Smooth muscle cell (in vitro differentiated cells): ENCODE data around the gene MORC1. TPM values are rescaled to one million over a fixed set of nuclear protein-coding genes. Genes with fewer than 3 reads are reported as not detected.

Source experiments
- DNase-seq: peaks from one replicate; lab custom pipeline; 2025; ENCODE audit not compliant: unreplicated experiment; lab: John Stamatoyannopoulos, UW
- H2AFZ ChIP-seq: fragments of 200-600 bp; sonication (generic); 2 replicates; pipeline ENCODE4 v1.6.0; 2016; ENCODE audit warnings: antibody characterized with exemption, low read depth, mild to moderate bottlenecking
- H3F3A ChIP-seq: fragments of 200-600 bp; sonication (generic); 2 replicates; pipeline ENCODE4 v1.6.0; 2017; ENCODE audit warnings: antibody characterized with exemption, low read depth
- H3K27ac ChIP-seq: fragments of 200-600 bp; sonication (generic); 2 replicates; pipeline ENCODE4 v1.5.1; 2016; ENCODE audit warnings: low read depth, mild to moderate bottlenecking
- H3K27me3 ChIP-seq: fragments of 200-600 bp; sonication (generic); 2 replicates; pipeline ENCODE4 v1.6.1; 2016; ENCODE audit warnings: low read depth, mild to moderate bottlenecking
- H3K36me3 ChIP-seq: fragments of 200-600 bp; sonication (generic); 2 replicates; pipeline ENCODE4 v1.5.1; 2016; ENCODE audit warnings: low read depth
- H3K4me1 ChIP-seq: fragments of 200-600 bp; sonication (generic); 2 replicates; pipeline ENCODE4 v1.5.1; 2016; ENCODE audit warnings: low read depth
- H3K4me2 ChIP-seq: fragments of 200-600 bp; sonication (generic); 2 replicates; pipeline ENCODE4 v1.6.0; 2016; ENCODE audit warnings: mild to moderate bottlenecking
- H3K4me3 ChIP-seq: fragments of 200-600 bp; sonication (generic); 2 replicates; pipeline ENCODE4 v1.5.1; 2016; ENCODE audit warnings: mild to moderate bottlenecking
- H3K79me2 ChIP-seq: fragments of 200-600 bp; sonication (generic); 2 replicates; pipeline ENCODE4 v1.6.0; 2016; ENCODE audit warnings: low read depth, mild to moderate bottlenecking
- H3K9ac ChIP-seq: fragments of 200-600 bp; sonication (generic); 2 replicates; pipeline ENCODE4 v1.6.0; 2016; ENCODE audit warnings: low read depth
- H3K9me3 ChIP-seq: fragments of 200-600 bp; sonication (generic); replicated peaks from 2 replicates; pipeline ENCODE4 v1.5.1; 2016; ENCODE audit warnings: low read depth
- H4K20me1 ChIP-seq: fragments of 200-600 bp; sonication (generic); 2 replicates; pipeline ENCODE4 v1.6.0; 2016; ENCODE audit warnings: low read depth
- CTCF ChIP-seq: fragments of 200-600 bp; sonication (generic); IDR thresholded peaks from 2 replicates; pipeline ENCODE4 v1.5.1; 2017; ENCODE audit warnings: borderline replicate concordance, mild to moderate bottlenecking, antibody characterized with exemption; ENCODE audit not compliant: insufficient read depth, poor library complexity, severe bottlenecking
- WGBS: methylation state at CpG from one replicate; pipeline ENCODE4 v1.1.7; 2016; ENCODE audit warnings: low lambda C conversion rate; 5-methylcytosine and 5-hydroxymethylcytosine counted together
- polyA plus RNA-seq: library from polyadenylated mRNA; unstranded; fragments of >200 nt; fragmentation: Nextera tagmentation; extraction: Ambion mirVana; gene quantifications from 2 replicates; pipeline ENCODE4 v1.2.1, GENCODE V29; 2016
- total RNA-seq: library from RNA; depleted of rRNA; stranded (reverse); fragments of >200 nt; gene quantifications from 2 replicates; pipeline ENCODE4 v1.2.3, GENCODE V29; 2014

The MORC1 gene
- total and polyA plus RNA-seq, 2 experiments from 2014 or later, result not detected

DNA sequence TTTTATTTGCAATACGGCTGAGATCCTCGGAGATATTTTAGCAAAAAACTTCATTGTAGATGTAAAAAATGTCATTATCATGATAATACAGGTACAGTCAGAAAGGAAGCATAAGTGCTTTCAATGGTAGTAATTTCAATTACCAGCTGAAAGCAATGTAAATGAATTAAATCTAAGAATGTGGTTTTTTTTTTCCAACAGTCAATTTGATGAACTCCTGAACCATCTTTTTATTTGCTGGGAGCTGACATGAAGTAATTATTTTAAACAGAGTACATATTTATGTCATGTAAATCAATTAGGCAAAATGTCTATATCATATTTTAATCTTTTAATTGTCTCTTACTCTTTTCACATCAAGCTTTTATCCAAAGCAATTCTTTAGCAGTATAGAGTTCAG is 70.6 kb downstream of the MORC1 start:
- Histone ChIP-seq H3K9ac (no peak overlapping the region), H3K79me2 (no peaks in the 10 kb centered on the region), H4K20me1 (no peaks in the 10 kb centered on the region), H3K4me3 (no peak overlapping the region), H3K27ac (no peak overlapping the region), H3K36me3 (no peaks in the 10 kb centered on the region), H3K4me2 (no peak overlapping the region), H3K4me1 (no peaks in the 10 kb centered on the region), H3F3A (no peaks in the 10 kb centered on the region), H3K9me3 (no peaks in the 10 kb centered on the region), H3K27me3 (no peaks in the 10 kb centered on the region), H2AFZ (no peak overlapping the region)
- TF ChIP-seq CTCF, result no peak
- no peak for DNase-seq
- 79% methylated on average over 2 of the region's 2 CpGs for WGBS

DNA sequence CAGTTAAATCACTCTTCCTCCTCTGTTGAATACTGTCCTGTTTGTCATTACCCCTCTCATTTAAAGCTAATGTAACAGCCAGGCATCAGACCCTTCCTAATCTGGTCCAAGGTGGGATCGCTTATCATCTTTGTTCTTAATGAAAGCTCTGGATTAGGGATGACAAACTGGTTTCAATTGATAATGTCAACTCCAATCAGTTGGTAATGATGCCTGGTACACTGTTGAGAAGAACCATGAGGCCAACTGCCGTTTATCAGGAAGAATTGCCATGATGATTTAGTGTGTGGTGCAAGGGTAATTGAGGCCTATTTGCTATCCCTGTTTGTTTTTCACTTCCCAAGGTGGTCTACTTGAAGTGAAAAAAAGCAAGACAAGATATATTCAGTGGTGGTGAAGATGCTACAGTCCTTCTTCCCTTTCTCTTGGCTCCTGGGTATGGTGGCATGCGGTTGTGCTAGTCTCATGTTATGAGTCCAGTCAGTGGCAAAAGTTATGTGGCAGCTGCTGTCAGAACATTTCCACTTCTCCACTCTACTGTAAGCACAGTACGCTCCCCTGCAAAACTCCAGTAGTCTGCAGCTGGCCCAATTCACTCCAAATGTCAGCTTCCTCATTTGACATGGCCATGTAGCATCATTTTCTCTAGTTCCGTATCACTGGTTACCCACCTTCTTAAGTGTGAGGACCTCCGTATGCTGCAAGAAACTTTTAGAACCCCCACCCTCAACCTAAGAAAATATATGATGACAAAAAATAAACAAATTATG is 72.5 kb downstream of the MORC1 start:
- TF ChIP-seq CTCF, result no peak
- Histone ChIP-seq H3K27ac (no peak overlapping the region), H3K4me2 (no peak overlapping the region), H3K27me3 (no peaks in the 10 kb centered on the region), H3K4me3 (no peak overlapping the region), H4K20me1 (no peaks in the 10 kb centered on the region), H3K9me3 (no peaks in the 10 kb centered on the region), H2AFZ (no peak overlapping the region), H3K79me2 (no peaks in the 10 kb centered on the region), H3F3A (no peaks in the 10 kb centered on the region), H3K4me1 (no peaks in the 10 kb centered on the region), H3K36me3 (no peaks in the 10 kb centered on the region), H3K9ac (no peak overlapping the region)
- DNase-seq, result no peak
- 91% methylated on average over 6 of the region's 6 CpGs for WGBS

- DNase-seq, result no peak
- no peaks in the 10 kb centered on the region for H3K4me1 ChIP-seq
- H4K20me1 ChIP-seq, result no peaks in the 10 kb centered on the region
- TF ChIP-seq CTCF, result no peak
- no peaks in the 10 kb centered on the region for H3F3A ChIP-seq
- no peaks in the 10 kb centered on the region for H3K79me2 ChIP-seq
- peaks cover 26% of the 10 kb centered on the region for H3K27me3 ChIP-seq
- H3K4me3 ChIP-seq, result no peak overlapping the region
- WGBS, result 95% methylated on average over 1 of the region's 1 CpG
- no peaks in the 10 kb centered on the region for H3K36me3 ChIP-seq
- H3K9ac ChIP-seq, result no peak overlapping the region
- no peaks in the 10 kb centered on the region for H3K9me3 ChIP-seq
- H3K27ac ChIP-seq, result no peak overlapping the region
- no peak overlapping the region for H2AFZ ChIP-seq
- no peak overlapping the region for H3K4me2 ChIP-seq
Observed at GRCh38 chr3:109035082-109035481, 82.9 kb downstream of the MORC1 start.
